Stimulated activated CD8-positive, alpha-beta memory T cell treated with anti-CD3 and anti-CD28 coated beads, Interleukin-15, amount 100 ng/mL, for 1 hour (primary cell): Measurements from ENCODE around the gene CDH6.

ENCODE experiments used
- DNase-seq: peaks from one replicate; pipeline ENCODE4 v3.0.0-alpha.2; 2020; ENCODE audit warnings: low read depth

Gene CDH6

DNA sequence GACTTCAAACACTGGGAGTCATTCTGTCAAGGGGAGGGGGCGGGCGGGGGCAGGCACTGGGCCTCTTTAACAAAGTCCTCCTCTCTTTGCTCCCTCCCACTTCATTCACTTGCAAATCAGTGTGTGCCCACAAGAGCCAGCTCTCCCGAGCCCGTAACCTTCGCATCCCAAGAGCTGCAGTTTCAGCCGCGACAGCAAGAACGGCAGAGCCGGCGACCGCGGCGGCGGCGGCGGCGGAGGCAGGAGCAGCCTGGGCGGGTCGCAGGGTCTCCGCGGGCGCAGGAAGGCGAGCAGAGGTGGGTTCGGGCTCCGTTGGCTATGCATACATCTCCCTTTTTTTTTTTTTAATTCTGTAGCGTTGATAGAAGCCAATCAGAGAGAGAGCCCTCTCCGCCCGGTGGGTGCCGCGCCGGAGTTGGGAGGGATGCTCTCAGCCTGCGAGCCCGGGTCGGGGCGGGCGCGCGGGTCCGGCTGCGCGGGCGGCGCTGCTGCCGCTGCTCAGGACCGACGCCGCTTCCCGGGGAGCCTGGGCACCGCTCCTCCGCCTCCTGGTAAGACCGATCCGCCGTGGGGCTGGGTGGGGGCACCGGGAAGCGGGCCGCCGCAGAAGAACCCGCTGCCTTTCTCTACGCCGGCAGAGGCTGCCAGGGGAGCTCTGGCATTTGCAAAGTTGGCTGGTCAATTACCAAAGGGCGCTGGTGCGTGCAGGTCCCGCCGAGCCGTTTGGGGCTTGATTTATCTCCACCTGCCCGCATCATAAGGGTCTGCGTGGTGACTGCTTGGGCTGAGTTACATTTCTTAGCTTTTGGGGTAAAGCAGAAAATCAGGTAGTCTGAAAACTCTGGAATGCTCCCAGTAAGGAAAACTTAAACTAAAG is at the start of gene CDH6:
Gene CDH6 (plus strand): TSS at position 96 of the 877 bp plus-strand sequence. CDS start 73,788 bp downstream, outside the sequence.
- DNase-seq: no peak

DNA sequence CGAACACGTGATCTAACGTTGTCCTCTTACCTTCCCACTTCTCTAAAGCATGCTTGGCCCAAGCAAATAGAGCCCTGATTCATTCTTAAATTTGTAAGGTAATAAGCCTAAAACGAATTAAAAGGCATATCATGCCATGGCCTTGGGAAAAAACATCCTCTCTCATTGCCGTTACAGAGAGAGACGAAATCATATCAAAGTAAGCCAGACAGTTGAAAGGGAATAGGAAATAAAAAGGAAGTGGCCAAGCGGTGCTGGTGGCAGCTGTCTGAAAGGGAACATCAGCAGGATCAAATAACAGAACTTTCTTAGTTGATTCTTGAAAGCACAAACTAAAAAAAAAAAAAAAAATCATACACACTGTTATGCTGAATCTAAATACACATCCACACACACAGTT is 49.1 kb upstream of the CDH6 start:
- DNase-seq: no peak

DNA sequence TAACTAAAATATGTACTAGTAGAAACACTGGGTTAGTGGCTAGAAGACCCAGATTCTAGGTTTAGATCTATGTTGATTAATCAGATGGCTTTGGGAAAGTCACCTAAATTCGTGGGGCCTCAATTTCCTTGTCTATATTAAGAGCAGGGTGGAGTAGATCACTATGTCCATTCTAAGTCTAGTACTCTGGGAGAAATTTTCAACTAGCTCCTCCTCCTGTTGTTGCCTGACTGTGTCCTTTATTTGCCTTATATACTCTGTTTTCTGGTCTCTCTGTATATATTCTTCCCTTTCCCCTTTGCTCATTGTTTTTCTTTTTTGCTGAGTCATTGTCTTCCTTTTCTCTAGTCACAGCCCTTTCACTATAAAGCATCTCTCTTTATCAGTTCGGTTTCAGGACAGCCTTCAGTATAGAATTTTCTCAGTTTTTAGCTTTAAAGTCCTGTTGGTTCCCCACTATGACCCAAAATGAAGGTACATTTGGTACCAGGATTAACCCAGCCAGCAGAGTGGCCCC is 44.5 kb upstream of the CDH6 start:
- no peak for DNase-seq

DNA sequence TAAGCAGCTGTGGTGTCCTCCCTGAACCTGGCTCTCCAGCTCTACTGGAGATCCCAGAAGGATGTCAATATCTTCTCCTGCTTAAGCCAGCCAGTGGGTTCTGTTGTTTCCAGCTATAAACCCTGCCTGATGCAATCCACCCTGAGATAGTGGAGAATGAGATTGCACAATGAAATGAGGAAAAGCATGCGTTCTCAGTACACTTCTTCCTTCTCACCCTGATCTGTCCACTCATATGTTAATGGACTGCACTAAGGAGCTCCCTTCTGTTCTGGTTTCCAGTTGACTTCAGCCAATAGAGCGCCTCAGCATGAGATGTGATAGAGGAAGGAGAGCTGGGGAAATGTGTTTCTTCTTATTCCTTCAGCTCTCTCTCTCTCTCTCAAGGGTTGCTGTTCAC is 40.0 kb upstream of the CDH6 start:
- DNase-seq: no peak

DNA sequence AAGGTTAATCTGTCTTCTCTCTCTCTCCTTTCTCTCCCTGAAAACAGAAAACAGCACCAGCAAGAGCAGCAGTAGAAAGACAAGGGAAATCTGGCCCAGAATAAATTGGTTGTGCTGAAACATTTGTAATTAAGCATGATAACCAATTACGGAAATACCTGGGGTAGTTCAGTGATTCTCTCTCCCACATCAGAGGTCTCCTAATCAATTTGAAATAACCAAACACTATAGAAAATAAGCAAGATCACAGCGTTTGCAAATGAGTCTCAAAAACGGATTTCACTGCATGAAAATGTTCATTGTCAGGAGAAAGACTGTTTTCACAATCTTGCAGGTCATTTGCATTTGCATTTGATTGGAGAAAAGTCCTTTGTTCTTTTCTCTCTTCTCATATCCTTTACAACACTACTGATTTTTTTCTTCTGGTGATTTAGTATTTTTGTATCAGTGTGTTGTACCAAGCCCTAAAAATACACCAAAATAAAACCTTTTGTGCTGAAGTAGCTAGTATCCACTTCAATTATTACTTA is 36.8 kb upstream of the CDH6 start:
- no peak for DNase-seq

DNA sequence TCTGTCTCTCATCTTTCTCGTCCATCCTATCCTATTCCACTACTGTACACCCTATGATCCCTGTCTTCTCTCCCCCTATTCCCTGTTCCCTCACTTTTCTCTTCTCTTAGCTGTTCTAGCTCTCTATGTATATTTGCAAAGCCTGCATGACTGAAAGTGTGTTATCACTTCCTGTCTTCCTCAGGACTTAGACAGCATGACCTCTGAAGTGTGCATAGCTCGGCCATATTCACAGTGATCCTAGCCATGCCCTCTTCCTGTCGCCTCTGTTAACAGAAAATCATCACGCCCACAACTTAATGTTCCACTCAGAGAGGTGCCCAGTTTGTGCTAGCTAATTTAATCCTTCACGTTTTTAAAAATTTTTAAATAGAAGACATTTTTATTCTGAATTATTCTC is 35.8 kb upstream of the CDH6 start:
- DNase-seq: no peak

DNA sequence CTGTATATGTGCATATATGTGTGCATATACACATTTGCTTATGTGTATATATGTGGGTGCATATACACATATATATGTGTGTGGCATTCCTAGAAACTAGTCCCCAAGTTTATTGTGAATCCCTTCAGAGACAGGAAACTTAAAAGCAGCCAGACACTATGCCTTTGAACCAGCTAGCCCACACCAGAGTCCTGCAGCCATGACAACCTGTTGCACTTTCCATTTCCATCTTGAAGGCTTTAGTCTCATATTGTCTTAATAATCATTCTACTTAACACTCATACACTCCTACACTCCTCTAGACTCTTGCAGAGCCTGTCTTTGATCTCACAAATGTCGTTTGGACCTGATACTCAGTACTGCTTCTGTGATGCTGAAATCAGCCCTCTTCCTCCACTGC is 34.8 kb upstream of the CDH6 start:
- no peak for DNase-seq

DNA sequence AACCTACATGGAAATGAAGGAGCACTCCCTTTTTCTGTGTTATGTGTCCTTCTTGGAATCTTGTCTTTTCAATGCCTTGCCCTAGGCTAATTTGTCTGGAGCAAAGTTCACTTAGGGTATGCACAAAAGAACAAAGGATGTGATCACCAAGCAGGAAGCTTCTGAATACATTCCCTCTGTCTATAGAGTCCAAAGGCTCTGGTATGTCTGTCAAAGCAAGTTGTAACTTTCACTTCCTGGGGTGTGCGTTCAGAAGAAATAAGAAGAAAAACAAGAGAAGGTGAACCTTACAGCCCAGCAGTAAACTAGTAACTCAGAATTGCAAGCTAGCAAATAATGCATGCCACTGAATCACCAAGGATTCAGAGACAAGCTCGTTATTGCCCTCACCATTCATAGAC is 31.7 kb upstream of the CDH6 start:
- no peak for DNase-seq

DNA sequence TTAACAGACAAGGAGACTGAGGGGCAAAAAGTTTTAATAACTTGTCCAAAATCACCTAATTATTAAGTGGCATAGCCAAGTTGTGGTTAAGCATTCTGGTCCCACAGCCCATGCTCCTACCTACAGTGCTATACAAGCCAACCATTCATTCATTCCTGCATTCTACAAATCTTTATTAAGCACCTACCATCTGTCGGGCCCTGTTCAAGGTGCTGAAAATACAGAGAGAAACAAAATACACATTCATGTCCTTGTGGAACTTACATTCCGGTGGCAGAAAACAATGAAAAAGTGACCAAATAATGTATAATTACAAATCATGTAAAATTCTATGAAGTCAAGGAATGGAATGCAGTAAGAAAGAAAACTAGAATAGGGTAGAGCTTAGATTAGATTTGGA is 27.8 kb upstream of the CDH6 start:
- no peak for DNase-seq

DNA sequence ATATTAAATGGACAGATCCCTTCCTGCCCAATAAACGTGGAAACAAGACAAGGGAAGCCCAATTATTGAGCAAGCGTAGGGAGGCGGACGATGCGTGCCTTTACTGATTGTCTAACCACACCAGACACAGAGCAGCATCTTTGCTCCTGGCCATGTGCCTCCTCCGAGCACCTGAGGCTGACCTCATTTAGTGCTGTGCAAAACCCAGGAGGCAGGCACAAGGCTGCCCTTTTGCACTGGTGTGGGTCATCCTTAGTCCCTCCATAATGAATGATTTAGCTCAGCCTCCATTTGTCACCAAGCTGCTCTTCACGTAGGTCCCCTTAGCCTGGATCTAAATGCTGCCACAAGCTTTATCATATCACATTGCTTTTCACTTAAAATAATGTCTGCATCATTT is 24.1 kb upstream of the CDH6 start:
- no peak for DNase-seq

DNA sequence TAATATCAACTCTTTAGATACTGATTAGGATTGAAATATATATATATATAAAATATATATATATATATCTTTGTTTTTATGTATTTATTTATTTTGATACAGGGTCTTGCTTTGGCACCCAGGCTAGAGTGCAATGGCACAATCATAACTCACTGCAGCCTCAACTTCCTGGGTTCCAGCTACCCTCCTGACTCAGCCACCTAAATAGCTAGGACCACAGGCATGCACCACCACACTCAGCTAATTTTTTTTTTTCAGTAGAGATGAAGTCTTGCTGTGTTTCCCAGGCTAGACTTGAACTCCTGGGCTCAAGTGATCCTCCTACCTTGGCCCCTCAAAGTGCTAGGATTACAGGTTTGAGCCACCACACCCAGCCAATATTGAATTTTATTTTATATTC is 20.6 kb upstream of the CDH6 start:
- DNase-seq: no peak

DNA sequence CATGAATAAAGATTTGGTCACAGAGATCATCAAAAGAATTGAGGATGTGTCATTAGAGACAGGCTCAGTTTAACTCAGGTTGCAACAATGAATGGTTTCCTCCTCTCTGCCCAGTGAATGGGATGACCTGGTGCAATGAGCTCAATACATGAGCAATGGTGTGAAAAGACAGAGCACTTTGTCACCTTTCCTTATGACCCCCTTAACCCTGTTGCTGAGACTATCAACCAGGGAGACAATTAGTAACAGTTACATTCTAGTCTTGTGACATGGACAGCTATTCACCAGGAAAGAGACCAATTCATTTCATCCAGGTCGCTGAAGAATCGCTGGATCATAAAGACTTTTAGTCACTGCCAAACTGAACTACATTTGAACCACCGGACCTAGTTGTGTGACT is 19.9 kb upstream of the CDH6 start:
- no peak for DNase-seq

DNA sequence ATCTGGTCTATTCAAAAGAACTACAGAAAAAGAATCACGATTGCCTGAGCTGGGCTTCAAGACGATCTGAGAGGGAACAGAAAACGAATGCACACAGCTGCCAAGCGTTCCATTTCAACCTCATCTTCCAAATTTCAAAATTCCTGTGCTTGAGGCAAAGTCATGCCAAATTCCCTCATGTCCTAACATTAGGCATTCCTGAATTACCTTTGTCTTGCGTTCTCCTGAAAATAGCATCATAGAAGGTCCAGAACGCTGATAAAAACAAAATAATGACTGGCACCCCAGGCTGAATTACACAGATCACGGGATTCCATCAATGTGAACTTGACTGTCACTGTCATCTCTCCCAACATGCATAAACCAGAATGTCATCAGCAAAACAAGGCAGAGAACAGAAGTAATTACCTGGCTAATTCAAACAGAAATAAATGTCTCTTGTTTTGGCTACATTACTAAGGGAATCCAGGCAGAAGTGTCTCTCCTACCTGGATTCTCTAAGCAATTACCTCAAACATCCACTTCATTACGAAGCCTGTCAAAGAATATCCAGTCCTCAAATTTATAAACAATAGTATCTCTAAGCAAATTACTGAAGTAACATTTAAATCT is 12.0 kb upstream of the CDH6 start:
- no peak for DNase-seq

DNA sequence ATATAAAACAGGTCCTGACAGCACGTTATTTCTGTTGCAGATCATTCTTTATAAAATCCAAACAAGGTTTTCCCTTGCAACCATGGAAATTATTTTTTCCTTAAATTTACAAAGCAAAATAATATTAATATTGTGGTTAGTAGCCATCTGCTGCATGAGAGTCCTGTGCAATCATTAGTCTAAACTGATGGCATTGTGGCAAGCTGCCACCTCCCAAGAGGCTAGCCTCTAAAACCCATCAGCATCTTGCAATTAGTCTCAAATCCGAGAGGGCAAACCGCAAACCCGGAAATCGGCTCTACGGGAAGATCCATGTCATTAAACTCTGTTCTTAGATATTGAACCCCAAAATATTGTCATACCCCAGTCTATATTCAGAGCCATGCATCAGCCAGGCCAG is 11.3 kb upstream of the CDH6 start:
- no peak for DNase-seq

DNA sequence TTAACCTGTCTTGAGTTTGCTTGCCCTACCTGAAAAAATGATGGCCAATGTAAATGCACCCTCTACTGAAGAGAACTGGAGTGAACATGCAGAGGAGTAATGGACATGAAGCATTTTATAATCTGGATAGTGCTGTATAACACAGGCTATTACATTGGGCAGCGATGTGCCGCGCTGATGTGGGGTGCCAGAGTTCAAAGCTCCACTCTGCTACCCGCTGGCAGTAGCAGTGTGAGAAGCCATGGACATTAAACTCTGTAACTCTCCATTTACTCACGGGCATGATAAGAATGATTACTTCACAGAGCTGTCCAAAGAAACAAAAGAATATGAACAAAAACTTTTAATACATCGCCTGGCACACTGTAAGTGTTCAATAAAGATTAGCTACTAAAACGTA is 7.5 kb upstream of the CDH6 start:
- DNase-seq: no peak

DNA sequence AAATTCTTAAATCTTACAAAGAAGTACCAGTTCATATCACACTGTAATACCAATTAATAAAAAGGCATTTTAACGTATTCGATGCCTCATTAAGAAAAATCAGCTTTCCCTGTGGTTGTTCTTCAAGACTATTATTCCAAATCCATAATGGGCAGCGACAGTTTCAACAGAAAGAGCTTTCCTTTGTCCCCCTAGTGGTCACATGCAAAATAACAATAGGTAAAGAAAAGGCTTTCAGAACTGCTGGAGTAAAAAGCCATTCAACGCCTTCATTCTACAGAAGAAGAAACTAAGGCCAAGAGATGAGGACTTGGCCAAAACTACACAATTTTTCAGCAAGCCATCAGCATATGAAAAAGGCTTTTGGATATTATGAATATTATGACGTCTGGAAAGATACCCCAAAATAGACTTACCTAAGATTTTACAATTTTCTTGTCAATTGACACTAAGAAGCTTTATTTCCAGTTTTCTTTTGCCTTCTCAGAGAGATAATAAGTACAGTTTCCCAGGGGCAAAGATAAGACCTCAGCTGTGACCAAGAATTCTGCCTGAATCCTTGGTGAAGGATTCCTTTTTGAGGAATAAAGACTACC is 6.7 kb upstream of the CDH6 start:
- no peak for DNase-seq

DNA sequence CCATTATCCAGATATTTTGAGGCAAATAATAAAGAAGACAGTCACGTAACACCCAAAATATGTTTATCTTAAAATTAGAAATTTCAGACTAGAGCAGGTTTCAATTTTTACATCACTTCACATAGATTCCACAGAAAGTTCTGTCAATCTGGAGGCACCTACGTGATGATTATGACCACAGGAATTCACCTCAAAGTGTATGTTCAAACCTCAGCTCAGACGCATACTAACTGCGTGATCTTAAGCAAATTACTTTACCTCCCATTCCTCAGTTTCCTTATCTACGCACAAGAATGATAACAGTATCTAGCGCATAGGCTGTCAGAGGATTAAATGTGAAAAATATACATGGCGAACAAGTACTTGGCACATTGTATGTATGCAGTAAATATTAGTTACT is 5.9 kb upstream of the CDH6 start:
- DNase-seq: no peak

DNA sequence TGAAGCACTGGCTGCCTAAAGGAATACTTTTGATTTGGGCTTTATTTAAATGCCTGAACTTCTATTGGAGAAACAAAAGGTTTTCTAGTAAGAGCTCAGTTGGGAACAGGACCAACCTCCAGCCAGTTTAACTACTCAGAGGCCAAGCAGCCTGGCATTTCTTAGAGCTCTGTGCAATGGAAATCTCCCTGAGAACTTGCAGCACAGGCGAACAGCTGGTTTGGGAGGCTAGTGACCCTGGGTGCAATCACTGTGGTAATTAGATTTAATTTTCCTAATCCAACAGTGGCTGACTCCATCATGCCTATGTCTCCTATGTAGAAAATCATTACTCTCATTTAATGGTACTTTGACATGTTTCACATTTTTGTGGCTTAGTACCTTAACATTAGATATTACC is 1.0 kb upstream of the CDH6 start:
- no peak for DNase-seq

DNA sequence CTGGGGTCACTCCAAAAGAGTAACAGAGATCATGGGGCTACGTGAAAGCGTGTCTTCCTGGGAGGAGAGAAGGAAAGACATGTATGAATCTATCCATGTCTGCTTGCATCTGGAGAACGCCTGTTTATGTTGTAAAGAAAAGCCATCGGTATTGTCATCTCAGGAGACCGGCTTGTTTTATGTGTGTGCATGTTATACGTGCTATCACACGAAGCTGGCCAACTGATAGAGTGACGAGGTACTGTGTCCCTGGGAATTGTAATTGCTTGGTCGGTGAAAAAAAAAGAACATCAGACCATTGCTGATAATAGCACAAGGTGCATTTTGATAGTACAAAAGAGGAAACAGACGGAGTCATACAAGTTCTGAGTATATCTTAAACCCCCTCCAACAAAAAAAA is 370 bp upstream of the CDH6 start:
- no peak for DNase-seq

DNA sequence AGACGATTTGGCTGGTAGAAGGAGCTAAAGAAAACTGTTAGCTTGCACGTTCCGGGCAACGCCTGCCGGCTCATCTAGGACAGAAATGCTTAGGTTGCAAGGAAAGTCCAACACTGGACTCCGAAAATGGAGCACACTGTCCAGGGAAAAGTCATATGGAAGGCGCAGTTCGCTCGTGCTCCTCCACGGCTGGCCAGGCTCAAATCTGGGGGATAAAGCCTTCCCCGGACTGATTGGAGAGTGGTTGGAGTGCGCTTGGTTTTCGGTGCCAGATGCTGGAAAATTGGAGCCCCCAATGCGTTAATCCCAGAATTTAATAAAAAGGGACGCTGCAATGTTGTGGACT is 955 bp downstream of the CDH6 start:
- no peak for DNase-seq

DNA sequence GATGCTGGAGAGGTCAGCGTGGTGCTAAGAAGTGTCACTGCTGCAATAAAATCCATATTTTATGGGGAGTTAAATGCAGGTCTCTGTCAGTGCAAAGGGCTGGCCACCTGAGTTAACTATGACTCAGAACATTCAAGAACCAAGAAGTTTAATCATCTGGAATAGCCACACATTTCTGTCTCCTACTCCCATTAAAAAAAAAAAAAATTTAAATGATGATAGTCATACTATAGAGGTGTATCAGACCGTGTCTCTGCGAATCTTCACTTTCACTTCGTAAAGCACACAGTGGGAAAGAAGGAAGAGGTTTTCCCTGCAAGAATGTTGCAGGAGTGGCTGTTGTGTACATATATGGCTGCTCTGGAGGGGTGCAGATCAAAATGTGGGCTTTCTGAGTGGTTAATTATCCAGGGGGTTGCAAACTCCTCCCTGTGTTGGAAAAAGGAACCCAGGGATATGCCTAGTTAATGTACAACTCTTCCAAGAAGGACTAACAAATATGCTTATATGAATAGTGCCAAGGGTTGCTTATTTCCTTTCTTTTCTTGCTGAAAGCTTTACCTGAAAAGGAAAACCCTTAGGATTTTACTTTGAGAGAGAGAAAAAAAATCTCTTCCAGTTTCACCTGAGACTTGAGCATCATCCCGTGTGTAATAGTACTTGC is 1.5 kb downstream of the CDH6 start:
- no peak for DNase-seq

DNA sequence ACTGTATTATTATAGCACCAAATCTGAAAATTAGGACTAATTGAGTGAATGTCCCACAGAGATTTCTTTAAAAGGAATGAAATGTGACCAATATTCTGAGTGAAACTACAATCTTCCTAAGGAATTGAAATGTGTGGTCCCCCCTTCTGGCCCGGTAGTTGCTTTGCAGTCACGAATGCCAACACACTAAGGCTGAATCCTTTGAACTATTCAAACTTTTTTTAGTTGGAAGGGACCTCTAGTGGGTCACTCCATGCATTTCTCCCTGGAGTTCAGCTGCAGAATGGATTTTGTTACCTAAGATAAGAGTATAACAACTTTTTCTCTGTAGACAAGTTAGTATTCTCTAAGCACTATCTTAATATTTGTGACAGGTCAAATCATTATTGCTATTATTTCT is 2.8 kb downstream of the CDH6 start:
- DNase-seq: no peak

DNA sequence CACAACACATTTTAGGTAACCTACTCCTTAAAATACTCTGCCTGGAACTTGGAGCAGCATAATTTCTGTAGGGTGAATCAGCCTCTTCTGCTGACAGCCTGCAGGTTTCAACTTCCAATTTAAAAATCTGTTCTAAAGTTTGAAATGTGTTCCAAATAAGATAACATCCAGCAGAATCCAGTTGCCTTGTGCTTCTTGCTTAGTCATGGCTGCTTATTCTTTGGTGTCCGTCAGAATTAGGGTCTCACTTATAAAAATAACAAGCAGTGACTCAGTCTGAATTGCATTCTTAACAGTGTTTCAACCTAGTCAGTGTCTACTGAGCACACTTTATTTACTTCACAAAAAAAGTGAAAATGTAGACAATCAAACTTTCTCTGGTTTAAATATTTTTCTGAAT is 3.7 kb downstream of the CDH6 start:
- DNase-seq: no peak
